ENCODE data around the gene IL17RE. TPM values are rescaled to one million over a fixed set of nuclear protein-coding genes. Genes with fewer than 3 reads are reported as not detected.
"Not testable (repeated sequence)": the region's sequence is repeated elsewhere in the genome, so short reads cannot be mapped to it uniquely, and the experiment has no call there.

Gene IL17RE
- total and polyA plus RNA-seq, 2 donors: 3.6 to 5.9 TPM

- H3K27me3 ChIP-seq (ENCODE audit: control insufficient read depth in 2 of 2, insufficient read depth in 1 of 2, low read length in 1 of 2): peaks cover 0 to 25% of the 10 kb centered on the region in 2 donors
- no peaks in the 10 kb centered on the region for H3K36me3 ChIP-seq (ENCODE audit: control insufficient read depth in 2 of 2, insufficient read depth in 2 of 2, low read length in 1 of 2)
- 87% methylated on average over 22 of the region's 22 CpGs for WGBS
- peaks cover 0 to 3% of the 10 kb centered on the region in 2 donors for H3K4me1 ChIP-seq (ENCODE audit: control insufficient read depth in 2 of 2, insufficient read depth in 2 of 2, low read length in 2 of 2)
- H3K27ac ChIP-seq (ENCODE audit: low read depth in 1 of 2, low read length in 1 of 2): no peak overlapping the region
- no peak for DNase-seq (ENCODE audit: low read depth in 6 of 9, low spot score in 9 of 9)
- no peaks in the 10 kb centered on the region for H3K9me3 ChIP-seq (ENCODE audit: control insufficient read depth in 2 of 2, insufficient read depth in 1 of 2, low read length in 1 of 2)
- peak overlapping the region in 1 of 2 donors; percentile 21 for H3K4me3 ChIP-seq (ENCODE audit: low read length in 2 of 2)
These were observed 39.4 kb upstream of the IL17RE start for GRCh38 chr3:9863058-9863772.

GRCh38 chr3:9864200-9864927 lies 38.3 kb upstream of the IL17RE start:
- no peaks in the 10 kb centered on the region for H3K36me3 ChIP-seq (ENCODE audit: control insufficient read depth in 2 of 2, insufficient read depth in 2 of 2, low read length in 1 of 2)
- WGBS: 90% methylated on average over 16 of the region's 16 CpGs
- DNase-seq (ENCODE audit: low read depth in 6 of 9, low spot score in 9 of 9): no peak

GRCh38 chr3:9865125-9865637 lies 37.5 kb upstream of the IL17RE start:
- H3K27me3 ChIP-seq (ENCODE audit: control insufficient read depth in 2 of 2, insufficient read depth in 1 of 2, low read length in 1 of 2): peaks cover 0 to 25% of the 10 kb centered on the region in 2 donors
- not testable (repeated sequence) for H3K27ac ChIP-seq (ENCODE audit: low read depth in 1 of 2, low read length in 1 of 2); DNase-seq (ENCODE audit: low read depth in 6 of 9, low spot score in 9 of 9); H3K4me1 ChIP-seq (ENCODE audit: control insufficient read depth in 2 of 2, insufficient read depth in 2 of 2, low read length in 2 of 2); H3K36me3 ChIP-seq (ENCODE audit: control insufficient read depth in 2 of 2, insufficient read depth in 2 of 2, low read length in 1 of 2); H3K4me3 ChIP-seq (ENCODE audit: low read length in 2 of 2); H3K9me3 ChIP-seq (ENCODE audit: control insufficient read depth in 2 of 2, insufficient read depth in 1 of 2, low read length in 1 of 2)
- 96% methylated on average over 10 of the region's 10 CpGs for WGBS

More at GRCh38 chr3:9864200-9864927, 38.3 kb upstream of the IL17RE start:
- H3K27me3 ChIP-seq (ENCODE audit: control insufficient read depth in 2 of 2, insufficient read depth in 1 of 2, low read length in 1 of 2): peaks cover 0 to 25% of the 10 kb centered on the region in 2 donors
- peaks cover 0 to 3% of the 10 kb centered on the region in 2 donors for H3K4me1 ChIP-seq (ENCODE audit: control insufficient read depth in 2 of 2, insufficient read depth in 2 of 2, low read length in 2 of 2)
- no peaks in the 10 kb centered on the region for H3K9me3 ChIP-seq (ENCODE audit: control insufficient read depth in 2 of 2, insufficient read depth in 1 of 2, low read length in 1 of 2)
- no peak overlapping the region for H3K27ac ChIP-seq (ENCODE audit: low read depth in 1 of 2, low read length in 1 of 2)
- H3K4me3 ChIP-seq (ENCODE audit: low read length in 2 of 2): no peak overlapping the region

GRCh38 chr3:9866639-9867038 lies 36.0 kb upstream of the IL17RE start:
- Histone ChIP-seq H3K9me3 (ENCODE audit: control insufficient read depth in 2 of 2, insufficient read depth in 1 of 2, low read length in 1 of 2) (no peaks in the 10 kb centered on the region), H3K4me3 (ENCODE audit: low read length in 2 of 2) (no peak overlapping the region), H3K36me3 (ENCODE audit: control insufficient read depth in 2 of 2, insufficient read depth in 2 of 2, low read length in 1 of 2) (no peaks in the 10 kb centered on the region), H3K27ac (ENCODE audit: low read depth in 1 of 2, low read length in 1 of 2) (no peak overlapping the region), H3K27me3 (ENCODE audit: control insufficient read depth in 2 of 2, insufficient read depth in 1 of 2, low read length in 1 of 2) (peaks cover 0 to 20% of the 10 kb centered on the region in 2 donors), H3K4me1 (ENCODE audit: control insufficient read depth in 2 of 2, insufficient read depth in 2 of 2, low read length in 2 of 2) (peaks cover 0 to 3% of the 10 kb centered on the region in 2 donors)
- no peak for DNase-seq (ENCODE audit: low read depth in 6 of 9, low spot score in 9 of 9)
- WGBS: 98% methylated on average over 8 of the region's 8 CpGs

- no peak for DNase-seq (ENCODE audit: low read depth in 6 of 9, low spot score in 9 of 9)
- peaks cover 0 to 16% of the 10 kb centered on the region in 2 donors for H3K27me3 ChIP-seq (ENCODE audit: control insufficient read depth in 2 of 2, insufficient read depth in 1 of 2, low read length in 1 of 2)
- H3K27ac ChIP-seq (ENCODE audit: low read depth in 1 of 2, low read length in 1 of 2): no peak overlapping the region
- H3K4me3 ChIP-seq (ENCODE audit: low read length in 2 of 2): no peak overlapping the region
- no peaks in the 10 kb centered on the region for H3K36me3 ChIP-seq (ENCODE audit: control insufficient read depth in 2 of 2, insufficient read depth in 2 of 2, low read length in 1 of 2)
- WGBS: 93% methylated on average over 12 of the region's 12 CpGs
- H3K4me1 ChIP-seq (ENCODE audit: control insufficient read depth in 2 of 2, insufficient read depth in 2 of 2, low read length in 2 of 2): peaks cover 0 to 3% of the 10 kb centered on the region in 2 donors
- H3K9me3 ChIP-seq (ENCODE audit: control insufficient read depth in 2 of 2, insufficient read depth in 1 of 2, low read length in 1 of 2): no peaks in the 10 kb centered on the region
These were observed 35.5 kb upstream of the IL17RE start for GRCh38 chr3:9867106-9867505.

- 96% methylated on average over 5 of the region's 5 CpGs for WGBS
- no peak for DNase-seq (ENCODE audit: low read depth in 6 of 9, low spot score in 9 of 9)
- no peaks in the 10 kb centered on the region for H3K9me3 ChIP-seq (ENCODE audit: control insufficient read depth in 2 of 2, insufficient read depth in 1 of 2, low read length in 1 of 2)
These were observed 32.7 kb upstream of the IL17RE start for GRCh38 chr3:9869955-9870354.

GRCh38 chr3:9870978-9871377 lies 31.7 kb upstream of the IL17RE start:
- Histone ChIP-seq H3K27ac (ENCODE audit: low read depth in 1 of 2, low read length in 1 of 2) (no peak overlapping the region), H3K9me3 (ENCODE audit: control insufficient read depth in 2 of 2, insufficient read depth in 1 of 2, low read length in 1 of 2) (no peaks in the 10 kb centered on the region), H3K4me3 (ENCODE audit: low read length in 2 of 2) (no peak overlapping the region), H3K4me1 (ENCODE audit: control insufficient read depth in 2 of 2, insufficient read depth in 2 of 2, low read length in 2 of 2) (no peaks in the 10 kb centered on the region), H3K36me3 (ENCODE audit: control insufficient read depth in 2 of 2, insufficient read depth in 2 of 2, low read length in 1 of 2) (no peaks in the 10 kb centered on the region), H3K27me3 (ENCODE audit: control insufficient read depth in 2 of 2, insufficient read depth in 1 of 2, low read length in 1 of 2) (no peaks in the 10 kb centered on the region)
- WGBS: 53% methylated on average over 1 of the region's 1 CpG
- no peak for DNase-seq (ENCODE audit: low read depth in 6 of 9, low spot score in 9 of 9)

More at GRCh38 chr3:9869955-9870354, 32.7 kb upstream of the IL17RE start:
- H3K36me3 ChIP-seq (ENCODE audit: control insufficient read depth in 2 of 2, insufficient read depth in 2 of 2, low read length in 1 of 2): no peaks in the 10 kb centered on the region
- no peak overlapping the region for H3K27ac ChIP-seq (ENCODE audit: low read depth in 1 of 2, low read length in 1 of 2)
- no peak overlapping the region for H3K4me3 ChIP-seq (ENCODE audit: low read length in 2 of 2)
- no peaks in the 10 kb centered on the region for H3K27me3 ChIP-seq (ENCODE audit: control insufficient read depth in 2 of 2, insufficient read depth in 1 of 2, low read length in 1 of 2)
- no peaks in the 10 kb centered on the region for H3K4me1 ChIP-seq (ENCODE audit: control insufficient read depth in 2 of 2, insufficient read depth in 2 of 2, low read length in 2 of 2)

GRCh38 chr3:9872067-9872466 lies 30.6 kb upstream of the IL17RE start:
- not testable (repeated sequence) for H3K27me3 ChIP-seq (ENCODE audit: control insufficient read depth in 2 of 2, insufficient read depth in 1 of 2, low read length in 1 of 2); H3K36me3 ChIP-seq (ENCODE audit: control insufficient read depth in 2 of 2, insufficient read depth in 2 of 2, low read length in 1 of 2); H3K4me3 ChIP-seq (ENCODE audit: low read length in 2 of 2); H3K9me3 ChIP-seq (ENCODE audit: control insufficient read depth in 2 of 2, insufficient read depth in 1 of 2, low read length in 1 of 2); DNase-seq (ENCODE audit: low read depth in 6 of 9, low spot score in 9 of 9); H3K4me1 ChIP-seq (ENCODE audit: control insufficient read depth in 2 of 2, insufficient read depth in 2 of 2, low read length in 2 of 2); H3K27ac ChIP-seq (ENCODE audit: low read depth in 1 of 2, low read length in 1 of 2)
- 98% methylated on average over 5 of the region's 5 CpGs for WGBS

GRCh38 chr3:9875448-9875847 lies 27.2 kb upstream of the IL17RE start:
- Histone ChIP-seq H3K36me3 (ENCODE audit: control insufficient read depth in 2 of 2, insufficient read depth in 2 of 2, low read length in 1 of 2) (no peaks in the 10 kb centered on the region), H3K27me3 (ENCODE audit: control insufficient read depth in 2 of 2, insufficient read depth in 1 of 2, low read length in 1 of 2) (no peaks in the 10 kb centered on the region), H3K4me3 (ENCODE audit: low read length in 2 of 2) (no peak overlapping the region), H3K27ac (ENCODE audit: low read depth in 1 of 2, low read length in 1 of 2) (no peak overlapping the region), H3K9me3 (ENCODE audit: control insufficient read depth in 2 of 2, insufficient read depth in 1 of 2, low read length in 1 of 2) (no peaks in the 10 kb centered on the region), H3K4me1 (ENCODE audit: control insufficient read depth in 2 of 2, insufficient read depth in 2 of 2, low read length in 2 of 2) (no peaks in the 10 kb centered on the region)
- no peak for DNase-seq (ENCODE audit: low read depth in 6 of 9, low spot score in 9 of 9)

Data from thymus (tissue), 11 donors.